Mesothelial cell of epicardium (in vitro differentiated cells): ENCODE results near the gene ZNF275. TPM values are rescaled to one million over a fixed set of nuclear protein-coding genes. Genes with fewer than 3 reads are reported as not detected.

ENCODE experiments used
- DNase-seq, 2 experiments: peaks; one replicate each; pipeline ENCODE4 v3.0.0; 2021; ENCODE audit warnings: low spot score in 2 of 2; ENCODE audit not compliant: unreplicated experiment in 2 of 2
- H3K27ac Mint-ChIP-seq: 2 replicates; pipeline ENCODE4 v1.8.0; 2021; ENCODE audit warnings: mixed read lengths
- H3K27me3 Mint-ChIP-seq: 2 replicates; pipeline ENCODE4 v1.8.0; 2021; ENCODE audit warnings: low read depth, mixed read lengths
- H3K36me3 Mint-ChIP-seq: 2 replicates; pipeline ENCODE4 v1.8.0; 2021; ENCODE audit warnings: mixed read lengths
- H3K4me1 Mint-ChIP-seq: 2 replicates; pipeline ENCODE4 v1.8.0; 2021; ENCODE audit warnings: mixed read lengths
- H3K4me3 Mint-ChIP-seq: 2 replicates; pipeline ENCODE4 v1.8.0; 2021; ENCODE audit warnings: mild to moderate bottlenecking, moderate library complexity, mixed read lengths
- H3K9me3 Mint-ChIP-seq: 2 replicates; pipeline ENCODE4 v1.8.0; 2021; ENCODE audit warnings: mixed read lengths
- total RNA-seq: library from RNA; stranded (reverse); gene quantifications from 3 replicates; pipeline ENCODE4 v1.2.1, GENCODE V29; 2021
- TF ChIP-seq, protein P1 (sequence below): fragments of 200-600 bp; sonication (generic); IDR thresholded peaks from one replicate; pipeline ENCODE4 v1.5.0; 2021; ENCODE audit warnings: antibody characterized with exemption; ENCODE audit not compliant: unreplicated experiment

The ZNF275 gene
- total RNA-seq, 1 donor from 2014 or later: 17.5 TPM

DNA sequence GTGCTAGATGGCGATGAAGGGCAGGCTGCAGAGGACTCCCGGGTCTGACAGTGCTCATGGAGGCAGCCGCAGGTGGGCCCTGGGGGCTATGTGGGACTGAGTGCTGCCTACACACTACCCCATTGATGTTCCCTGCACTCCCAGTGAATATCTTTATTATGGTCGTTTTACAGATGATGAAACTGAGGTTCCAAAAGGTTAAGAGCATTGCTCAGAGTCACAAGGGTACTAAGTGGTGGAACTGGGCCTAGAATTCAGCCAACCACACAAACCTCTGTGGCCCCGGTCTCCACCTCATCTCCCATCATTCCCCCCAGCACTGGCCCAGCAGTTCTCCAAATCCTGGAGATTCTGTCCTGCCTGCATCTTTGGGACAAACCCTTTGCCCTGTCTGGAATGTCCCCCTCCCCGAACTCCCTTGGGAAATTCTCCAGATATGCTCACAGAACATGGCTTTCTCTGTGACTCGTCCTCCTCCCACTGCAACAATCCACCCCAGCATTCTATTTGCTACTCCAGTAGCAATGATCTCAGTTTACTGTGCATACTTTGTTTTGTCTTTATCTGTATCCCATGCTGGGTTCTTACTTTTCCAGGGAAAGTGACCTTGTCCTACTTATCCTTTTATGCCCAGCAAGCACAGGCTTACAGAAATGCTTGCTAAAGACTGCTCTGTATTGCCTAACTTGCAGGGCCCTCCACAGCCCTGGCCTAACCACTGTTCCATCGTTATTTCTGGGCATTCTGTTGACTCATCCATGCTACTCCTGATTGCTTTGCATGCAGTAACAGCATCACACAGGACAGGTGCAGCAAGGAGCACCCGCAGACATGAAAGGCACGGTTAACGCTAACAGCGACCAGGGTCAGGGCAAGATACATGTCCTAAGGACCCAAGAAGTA is 26.4 kb upstream of the ZNF275 start:
- Mint-ChIP-seq H3K36me3 (no peaks in the 10 kb centered on the region), H3K27me3 (peaks cover 33% of the 10 kb centered on the region), H3K4me1 (no peaks in the 10 kb centered on the region), H3K27ac (no peak overlapping the region), H3K4me3 (no peak overlapping the region), H3K9me3 (peaks cover 14% of the 10 kb centered on the region)
- no peak for DNase-seq
- TF ChIP-seq, protein P1, sequence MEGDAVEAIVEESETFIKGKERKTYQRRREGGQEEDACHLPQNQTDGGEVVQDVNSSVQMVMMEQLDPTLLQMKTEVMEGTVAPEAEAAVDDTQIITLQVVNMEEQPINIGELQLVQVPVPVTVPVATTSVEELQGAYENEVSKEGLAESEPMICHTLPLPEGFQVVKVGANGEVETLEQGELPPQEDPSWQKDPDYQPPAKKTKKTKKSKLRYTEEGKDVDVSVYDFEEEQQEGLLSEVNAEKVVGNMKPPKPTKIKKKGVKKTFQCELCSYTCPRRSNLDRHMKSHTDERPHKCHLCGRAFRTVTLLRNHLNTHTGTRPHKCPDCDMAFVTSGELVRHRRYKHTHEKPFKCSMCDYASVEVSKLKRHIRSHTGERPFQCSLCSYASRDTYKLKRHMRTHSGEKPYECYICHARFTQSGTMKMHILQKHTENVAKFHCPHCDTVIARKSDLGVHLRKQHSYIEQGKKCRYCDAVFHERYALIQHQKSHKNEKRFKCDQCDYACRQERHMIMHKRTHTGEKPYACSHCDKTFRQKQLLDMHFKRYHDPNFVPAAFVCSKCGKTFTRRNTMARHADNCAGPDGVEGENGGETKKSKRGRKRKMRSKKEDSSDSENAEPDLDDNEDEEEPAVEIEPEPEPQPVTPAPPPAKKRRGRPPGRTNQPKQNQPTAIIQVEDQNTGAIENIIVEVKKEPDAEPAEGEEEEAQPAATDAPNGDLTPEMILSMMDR: no peak

DNA sequence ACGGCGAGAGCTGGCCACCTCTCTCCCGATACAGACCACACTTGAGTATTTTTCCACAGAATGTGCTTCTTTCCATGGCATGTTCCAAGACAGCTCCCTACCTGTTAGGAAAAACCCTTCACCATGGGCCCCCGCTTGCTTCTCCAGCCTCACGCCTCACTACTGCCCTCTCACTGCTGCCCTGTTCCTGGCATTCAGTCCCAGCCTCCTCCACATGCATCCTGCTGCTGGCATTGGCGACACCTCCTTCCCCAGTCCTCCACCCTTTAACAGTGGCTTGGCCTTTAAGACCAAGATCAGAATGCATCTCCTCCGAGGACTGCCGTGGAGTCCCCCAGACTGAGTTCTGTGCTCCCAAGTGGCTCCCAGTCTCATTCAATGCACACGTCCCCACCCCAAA is 23.1 kb upstream of the ZNF275 start:
- DNase-seq: no peak
- no peaks in the 10 kb centered on the region for H3K4me1 Mint-ChIP-seq
- no peaks in the 10 kb centered on the region for H3K9me3 Mint-ChIP-seq
- H3K27me3 Mint-ChIP-seq: peaks cover 3% of the 10 kb centered on the region
- no peak overlapping the region for H3K4me3 Mint-ChIP-seq
- H3K27ac Mint-ChIP-seq: no peak overlapping the region
- TF ChIP-seq, protein P1: no peak
- H3K36me3 Mint-ChIP-seq: no peaks in the 10 kb centered on the region

- no peaks in the 10 kb centered on the region for H3K4me1 Mint-ChIP-seq
- TF ChIP-seq, protein P1: no peak
- H3K36me3 Mint-ChIP-seq: no peaks in the 10 kb centered on the region
- H3K27me3 Mint-ChIP-seq: no peaks in the 10 kb centered on the region
- H3K4me3 Mint-ChIP-seq: no peak overlapping the region
- no peak overlapping the region for H3K27ac Mint-ChIP-seq
- DNase-seq: no peak
- no peaks in the 10 kb centered on the region for H3K9me3 Mint-ChIP-seq
Observed at GRCh38 chrX:153312041-153312440, 21.9 kb upstream of the ZNF275 start.

DNA sequence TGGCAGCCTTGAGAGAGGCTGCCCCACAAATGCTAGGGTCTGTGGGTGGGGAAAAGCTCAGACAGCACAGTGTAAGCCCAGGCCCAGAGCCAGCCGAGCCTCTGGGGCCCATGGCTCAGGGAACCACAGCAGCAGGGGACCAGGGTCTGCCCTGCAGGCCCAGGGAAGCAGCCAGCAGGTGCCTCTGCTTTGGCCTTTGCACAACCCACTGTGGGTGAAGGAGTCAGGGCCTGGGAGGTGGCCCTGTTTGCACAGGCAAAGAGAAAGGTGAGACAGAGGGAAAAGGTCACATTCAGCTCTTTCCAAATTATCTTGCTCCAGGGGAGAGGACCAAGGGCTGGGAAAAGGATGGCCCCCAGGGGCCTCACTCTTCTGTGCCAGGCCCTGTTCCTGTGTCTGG is 21.1 kb upstream of the ZNF275 start:
- no peak for DNase-seq
- TF ChIP-seq, protein P1: no peak
- no peaks in the 10 kb centered on the region for H3K9me3 Mint-ChIP-seq
- H3K36me3 Mint-ChIP-seq: no peaks in the 10 kb centered on the region
- no peaks in the 10 kb centered on the region for H3K4me1 Mint-ChIP-seq
- H3K4me3 Mint-ChIP-seq: no peak overlapping the region
- no peaks in the 10 kb centered on the region for H3K27me3 Mint-ChIP-seq
- no peak overlapping the region for H3K27ac Mint-ChIP-seq

DNA sequence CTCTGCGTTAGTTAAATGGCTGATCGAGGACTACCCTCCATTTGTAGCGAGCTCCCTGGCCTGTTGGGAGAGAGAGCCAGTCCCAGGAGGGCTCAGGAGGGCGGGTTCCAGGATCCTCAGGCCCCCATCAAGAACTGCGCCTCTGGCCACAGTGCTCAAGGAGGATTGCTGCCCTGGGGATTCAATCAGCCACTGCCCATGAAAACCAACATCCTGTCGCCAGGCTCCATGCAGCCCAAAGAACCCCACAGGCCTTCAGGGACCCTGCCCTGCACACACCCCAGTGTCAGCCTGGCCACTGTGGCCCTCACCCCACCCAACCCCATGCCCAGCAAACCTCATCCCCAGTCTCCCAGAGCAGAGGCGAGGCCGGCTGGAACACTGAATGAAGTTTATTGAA is 16.6 kb upstream of the ZNF275 start:
- no peak for DNase-seq
- Mint-ChIP-seq H3K27ac (no peak overlapping the region), H3K4me3 (no peak overlapping the region), H3K27me3 (peaks cover 16% of the 10 kb centered on the region), H3K36me3 (no peaks in the 10 kb centered on the region), H3K4me1 (peaks cover 2% of the 10 kb centered on the region), H3K9me3 (no peaks in the 10 kb centered on the region)
- TF ChIP-seq, protein P1: no peak
